NCI-H524 treated with DMSO at 0.1 percent for 48 hours (cell line): Measurements from ENCODE around the gene SHKBP1.
"Not testable (repeated sequence)": the region's sequence is repeated elsewhere in the genome, so short reads cannot be mapped to it uniquely, and the experiment has no call there.

Source experiments
- DNase-seq: peaks from one replicate; lab custom pipeline; 2025; lab: John Stamatoyannopoulos, UW

The SHKBP1 gene

GRCh38 chr19:40576585-40577451 is at the start of gene SHKBP1:
TSS of gene SHKBP1 (plus strand) at chr19:40576873. CDS start at chr19:40576900, 27 bp downstream.
- DNase-seq, result peak; percentile 84

- no peak for DNase-seq
These were observed 48.6 kb upstream of the SHKBP1 start for GRCh38 chr19:40528078-40528477.

- DNase-seq, result no peak
These were observed 48.1 kb upstream of the SHKBP1 start for GRCh38 chr19:40528533-40529092.

- peak; percentile 73 for DNase-seq
These were observed 47.3 kb upstream of the SHKBP1 start for GRCh38 chr19:40529093-40529954.

- DNase-seq, result no peak
These were observed 46.4 kb upstream of the SHKBP1 start for GRCh38 chr19:40530091-40530901.

GRCh38 chr19:40533508-40533907 is 43.2 kb upstream of the SHKBP1 start:
- no peak for DNase-seq

- DNase-seq, result no peak
These were observed 42.5 kb upstream of the SHKBP1 start for GRCh38 chr19:40534148-40534547.

GRCh38 chr19:40539070-40539469 is 37.6 kb upstream of the SHKBP1 start:
- DNase-seq, result no peak

- DNase-seq, result peak; percentile 99
These were observed 34.3 kb upstream of the SHKBP1 start for GRCh38 chr19:40542202-40542859.

GRCh38 chr19:40543029-40543597 is 33.6 kb upstream of the SHKBP1 start:
- no peak for DNase-seq

- not testable (repeated sequence) for DNase-seq
These were observed 30.4 kb upstream of the SHKBP1 start for GRCh38 chr19:40546153-40546841.

GRCh38 chr19:40547190-40547589 is 29.5 kb upstream of the SHKBP1 start:
- DNase-seq, result not testable (repeated sequence)

- DNase-seq, result no peak
These were observed 28.8 kb upstream of the SHKBP1 start for GRCh38 chr19:40547836-40548235.

- peak; percentile 60 for DNase-seq
These were observed 27.5 kb upstream of the SHKBP1 start for GRCh38 chr19:40549007-40549708.

- DNase-seq, result no peak
These were observed 25.7 kb upstream of the SHKBP1 start for GRCh38 chr19:40550951-40551350.

GRCh38 chr19:40552848-40553247 is 23.8 kb upstream of the SHKBP1 start:
- no peak for DNase-seq

- no peak for DNase-seq
These were observed 22.5 kb upstream of the SHKBP1 start for GRCh38 chr19:40553885-40554857.

GRCh38 chr19:40555978-40556689 is 20.5 kb upstream of the SHKBP1 start:
- no peak for DNase-seq
